Measurements from ENCODE around the gene ID1.
"Not testable (repeated sequence)": the region's sequence is repeated elsewhere in the genome, so short reads cannot be mapped to it uniquely, and the experiment has no call there.

ID1 gene

DNA sequence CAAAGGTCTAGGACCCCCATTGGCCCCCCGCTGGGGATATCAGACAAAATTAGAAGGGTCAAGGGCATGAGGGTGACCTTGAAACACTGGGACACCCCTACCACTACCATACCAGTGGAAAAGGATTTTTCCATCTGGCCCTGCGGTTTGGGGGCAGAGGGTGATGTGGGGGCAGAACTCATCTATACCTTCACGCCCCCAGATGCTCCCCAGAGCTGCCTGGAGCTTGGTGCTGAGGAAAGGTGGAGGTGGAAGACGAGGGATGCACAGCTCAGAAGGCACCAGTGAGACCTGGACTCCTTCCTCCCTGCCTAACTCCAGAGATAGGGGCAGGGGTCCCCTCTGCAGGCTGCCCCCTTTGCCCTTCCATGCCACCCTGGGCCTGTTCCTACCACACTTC is 33.7 kb downstream of the ID1 start:
- no peak for DNase-seq

DNA sequence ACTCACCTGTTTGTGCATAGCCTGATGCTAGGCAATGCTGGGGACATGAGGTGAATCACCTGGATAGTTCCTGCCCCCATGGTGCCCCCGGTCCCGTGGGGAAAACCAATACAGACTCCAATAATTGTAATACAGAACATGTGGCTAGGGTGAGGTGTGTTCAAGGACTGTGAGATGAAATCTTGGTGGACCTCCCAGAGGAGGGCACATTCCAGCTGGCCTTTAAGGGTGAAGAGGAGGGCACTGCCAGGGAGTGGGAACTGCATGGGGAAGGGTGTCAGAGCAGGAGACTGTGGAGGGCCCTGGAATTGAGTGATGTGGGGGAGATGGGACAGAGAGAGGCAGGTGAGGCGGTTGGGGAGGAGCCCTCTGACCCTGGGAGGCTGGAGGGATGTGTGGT is 35.2 kb downstream of the ID1 start:
- DNase-seq = no peak

DNA sequence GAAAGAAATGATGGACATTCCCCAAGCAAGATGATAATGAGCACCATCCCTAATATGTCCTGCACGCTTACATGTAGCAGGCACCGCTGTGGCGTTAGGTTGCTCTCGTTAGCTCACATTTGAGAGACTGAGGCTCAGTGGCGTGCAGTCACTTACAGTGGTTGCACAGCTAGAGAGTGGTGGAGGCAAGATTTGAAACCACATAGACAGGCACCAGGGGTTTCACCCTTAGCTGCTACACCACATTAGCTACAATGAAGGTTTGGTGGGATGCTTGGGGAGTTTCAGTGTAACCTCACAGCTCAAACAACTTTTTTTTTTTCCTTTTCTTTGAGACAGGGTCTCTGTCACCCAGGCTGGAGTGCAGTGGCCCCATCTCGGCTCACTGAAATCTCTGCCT is 36.3 kb downstream of the ID1 start:
- no peak for DNase-seq

DNA sequence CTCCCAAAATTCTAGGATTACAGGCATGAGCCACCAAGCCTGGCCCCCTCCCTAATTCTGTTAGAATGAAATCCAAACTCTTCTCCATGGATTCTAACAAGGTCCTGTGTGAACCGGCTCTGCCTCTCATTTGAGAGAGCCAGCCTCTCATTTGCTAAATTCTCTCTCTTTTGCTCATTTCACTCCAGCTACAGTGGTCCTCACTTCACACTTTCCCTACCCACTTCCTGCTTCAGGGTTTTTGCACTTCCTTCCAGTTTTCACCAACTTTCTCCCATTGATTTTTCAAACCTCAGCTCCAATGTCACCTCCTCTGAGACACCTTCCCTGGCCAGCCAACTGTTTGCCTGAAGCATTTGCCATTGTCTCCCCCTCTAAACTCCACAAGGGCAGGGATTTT is 37.7 kb downstream of the ID1 start:
- DNase-seq = peak; percentile 34

DNA sequence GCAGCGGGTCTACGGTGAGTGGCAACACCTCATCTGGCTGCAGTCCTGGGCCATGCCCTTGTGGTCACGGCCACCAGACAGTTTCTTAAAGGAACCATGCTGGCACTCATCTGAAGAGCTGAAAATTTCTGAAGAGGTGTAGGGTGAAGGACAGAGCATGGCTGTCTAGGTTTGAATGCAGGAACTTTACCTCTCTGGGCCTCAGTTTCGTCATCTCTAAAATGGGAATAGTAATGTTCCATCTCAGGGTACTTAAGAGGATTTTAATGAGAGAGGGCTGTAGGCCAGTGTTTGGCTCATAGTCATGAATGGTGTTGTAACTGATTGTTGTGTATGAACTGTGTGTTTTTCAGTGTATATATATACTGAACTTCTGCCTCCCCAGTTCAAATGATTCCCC is 38.4 kb downstream of the ID1 start:
- no peak for DNase-seq

DNA sequence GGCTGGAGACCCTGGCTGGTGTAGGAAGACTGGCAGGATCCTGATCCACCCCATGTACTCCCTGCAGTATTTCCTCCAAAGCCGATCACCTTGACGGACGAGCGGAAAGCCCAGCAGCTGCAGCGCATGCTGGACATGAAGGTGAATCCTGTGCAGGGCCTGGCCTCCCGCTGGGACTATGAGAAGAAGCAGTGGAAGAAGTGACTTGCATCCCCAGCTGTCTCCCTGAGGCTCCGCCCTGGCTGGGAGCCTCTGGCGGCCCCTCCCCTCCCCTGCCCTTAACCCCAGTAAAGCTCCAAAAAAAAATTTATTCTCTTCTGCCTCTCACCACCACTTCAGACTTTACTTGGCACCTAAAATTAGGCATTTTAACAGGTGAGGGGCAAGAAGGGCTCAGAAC is 39.6 kb downstream of the ID1 start:
- DNase-seq = no peak

DNA sequence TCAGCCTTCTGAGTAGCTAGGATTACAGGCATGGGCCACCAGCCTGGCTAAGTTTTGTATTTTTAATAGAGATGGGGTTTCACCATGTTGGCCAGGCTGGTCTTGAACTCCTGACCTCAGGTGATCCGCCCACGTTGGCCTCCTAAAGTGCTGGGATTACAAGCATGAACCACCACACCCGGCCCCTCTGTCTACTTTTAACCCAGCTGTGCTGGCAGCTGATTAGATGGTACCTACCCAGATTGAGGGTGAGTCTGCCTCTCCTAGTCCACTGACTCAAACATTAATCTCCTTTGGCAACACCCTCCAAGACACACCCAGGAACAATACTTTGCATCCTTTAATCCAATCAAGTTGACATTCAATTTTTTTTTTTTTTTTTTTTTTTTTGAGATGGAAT is 43.0 kb downstream of the ID1 start:
- DNase-seq = not testable (repeated sequence)

DNA sequence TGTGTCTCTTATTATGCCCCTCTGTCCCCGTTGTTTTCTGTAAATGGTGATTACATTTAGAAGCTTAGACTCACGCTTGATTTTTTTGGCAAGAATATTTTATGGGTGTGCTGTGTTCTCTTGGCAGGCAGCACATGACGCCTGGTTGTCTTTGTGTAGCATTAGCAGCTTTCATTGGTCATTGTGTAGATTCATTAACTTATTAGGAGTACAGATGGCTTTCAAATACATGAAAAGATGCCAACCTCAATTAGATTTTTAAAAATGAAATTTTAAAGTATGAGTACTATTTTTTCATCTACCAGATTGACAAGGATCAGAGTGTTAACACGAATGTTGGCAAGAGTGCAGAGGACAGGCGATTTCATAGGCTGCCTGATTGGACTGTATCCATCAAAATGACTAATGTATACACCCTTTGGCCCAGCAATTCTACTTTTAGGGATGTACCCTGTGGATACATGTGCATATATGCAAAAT is 47.9 kb downstream of the ID1 start:
- DNase-seq = no peak

DNA sequence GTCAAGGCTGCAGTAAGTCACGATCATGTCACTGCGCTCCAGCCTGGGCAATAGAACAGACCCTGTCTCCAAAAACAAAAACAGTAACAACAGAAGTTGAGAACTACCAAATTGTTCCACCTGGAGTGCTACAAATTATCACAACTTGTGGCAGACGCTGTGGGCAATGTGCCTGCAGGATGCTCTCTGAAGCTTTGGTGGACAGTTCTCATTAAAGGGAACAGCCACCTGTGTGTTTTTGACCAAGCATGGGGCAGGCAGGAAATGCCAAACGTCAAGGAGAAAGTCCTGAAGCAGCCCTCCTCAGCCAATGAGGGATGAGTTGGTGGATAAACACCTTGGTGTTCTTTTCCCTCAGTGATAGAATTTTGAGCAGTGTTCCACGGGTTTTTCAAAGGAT is 48.5 kb downstream of the ID1 start:
- no peak for DNase-seq

DNA sequence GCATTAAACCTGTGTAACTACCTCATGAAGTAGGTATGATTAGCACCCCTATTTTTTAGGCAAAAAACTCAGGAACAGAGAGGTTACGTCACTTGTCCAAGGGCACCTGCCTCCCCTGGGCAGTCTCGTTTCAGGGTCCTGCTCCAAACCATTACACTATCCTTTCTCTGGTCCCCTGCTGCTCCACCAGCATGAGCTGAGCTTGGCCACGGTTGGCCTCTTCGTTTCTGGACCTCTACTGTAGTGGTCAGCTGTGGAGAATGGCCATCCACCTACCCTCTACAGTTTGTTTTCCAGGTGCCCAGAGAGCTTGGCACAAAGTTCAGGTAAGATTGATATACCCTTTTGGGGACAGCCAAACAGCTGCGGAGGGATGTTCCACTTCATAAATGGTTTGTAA is 49.4 kb downstream of the ID1 start:
- DNase-seq = no peak

All from activated CD4-positive, alpha-beta T cell treated with anti-CD3 and anti-CD28 coated beads, Interleukin-10, Interleukin-2, amounts not matched to agents 100 ng/mL and 50 ng/mL, durations not matched to agents 16 hours and 8 hours (primary cell).